ENCODE data around the gene LILRA5.
"Not testable (repeated sequence)": the region's sequence is repeated elsewhere in the genome, so short reads cannot be mapped to it uniquely, and the experiment has no call there.

The LILRA5 gene

GRCh38 chr19:54324071-54324470 lies 11.1 kb upstream of the LILRA5 start:
- H3K36me3 ChIP-seq (ENCODE audit: control insufficient read depth in 4 of 4, insufficient read depth in 4 of 4, low read length in 3 of 4), result no peaks in the 10 kb centered on the region
- H3K9me3 ChIP-seq (ENCODE audit: control extremely low read depth in 1 of 5, control insufficient read depth in 4 of 5, insufficient read depth in 2 of 5, low read depth in 1 of 5, low read length in 4 of 5), result no peaks in the 10 kb centered on the region
- DNase-seq, result no peak
- H3K4me3 ChIP-seq (ENCODE audit: control insufficient read depth in 1 of 7, extremely low read depth in 1 of 7, insufficient read depth in 4 of 7, low read depth in 2 of 7, low read length in 6 of 7), result no peak overlapping the region
- POLR2A ChIA-PET, result no interaction called here
- peaks cover 4 to 21% (median 10%) of the 10 kb centered on the region in 4 experiments for H3K4me1 ChIP-seq (ENCODE audit: control extremely low read depth in 1 of 4, control insufficient read depth in 4 of 4, insufficient read depth in 4 of 4, low read length in 3 of 4)
- WGBS (ENCODE audit: insufficient coverage), result 86% methylated on average over 1 of the region's 3 CpGs
- no peak overlapping the region for H3K27ac ChIP-seq (ENCODE audit: insufficient read depth in 1 of 2, low read depth in 1 of 2, low read length in 2 of 2, poor library complexity in 1 of 2, severe bottlenecking in 2 of 2)
- CTCF ChIA-PET, result interaction anchor here (0.9 to 8.8 kb wide), 16 partner anchors 8 to 115 kb away, joined by 3 to 86 read pairs (median 3); partner anchors contain the start of genes LILRB5 and TTYH1
- H3K27me3 ChIP-seq (replicated peaks in 2 of 5; ENCODE audit: control insufficient read depth in 4 of 5, insufficient read depth in 5 of 5, low read length in 4 of 5), result no peaks in the 10 kb centered on the region

- H3K4me3 ChIP-seq (ENCODE audit: control insufficient read depth in 1 of 7, extremely low read depth in 1 of 7, insufficient read depth in 4 of 7, low read depth in 2 of 7, low read length in 6 of 7); DNase-seq; H3K27ac ChIP-seq (ENCODE audit: insufficient read depth in 1 of 2, low read depth in 1 of 2, low read length in 2 of 2, poor library complexity in 1 of 2, severe bottlenecking in 2 of 2); POLR2A ChIA-PET; H3K36me3 ChIP-seq (ENCODE audit: control insufficient read depth in 4 of 4, insufficient read depth in 4 of 4, low read length in 3 of 4); H3K27me3 ChIP-seq (replicated peaks in 2 of 5; ENCODE audit: control insufficient read depth in 4 of 5, insufficient read depth in 5 of 5, low read length in 4 of 5); H3K9me3 ChIP-seq (ENCODE audit: control extremely low read depth in 1 of 5, control insufficient read depth in 4 of 5, insufficient read depth in 2 of 5, low read depth in 1 of 5, low read length in 4 of 5): not testable (repeated sequence)
- CTCF ChIA-PET, result interaction anchor here (1.1 to 8.8 kb wide), 2 partner anchors 30 to 68 kb away, joined by 3 to 86 read pairs; no protein-coding TSS in a partner anchor
- no CpG with 5 or more reads among the region's 13 CpGs for whole genome bisulfite sequencing (ENCODE audit: insufficient coverage)
- H3K4me1 ChIP-seq (ENCODE audit: control extremely low read depth in 1 of 4, control insufficient read depth in 4 of 4, insufficient read depth in 4 of 4, low read length in 3 of 4), result peaks cover 12 to 23% (median 13%) of the 10 kb centered on the region in 4 experiments
Measured at GRCh38 chr19:54322934-54323333, 10.0 kb upstream of the LILRA5 start.

GRCh38 chr19:54322295-54322694 lies 9.3 kb upstream of the LILRA5 start:
- H3K27me3 ChIP-seq (replicated peaks in 2 of 5; ENCODE audit: control insufficient read depth in 4 of 5, insufficient read depth in 5 of 5, low read length in 4 of 5); H3K36me3 ChIP-seq (ENCODE audit: control insufficient read depth in 4 of 4, insufficient read depth in 4 of 4, low read length in 3 of 4); H3K27ac ChIP-seq (ENCODE audit: insufficient read depth in 1 of 2, low read depth in 1 of 2, low read length in 2 of 2, poor library complexity in 1 of 2, severe bottlenecking in 2 of 2); POLR2A ChIA-PET; DNase-seq; H3K4me3 ChIP-seq (ENCODE audit: control insufficient read depth in 1 of 7, extremely low read depth in 1 of 7, insufficient read depth in 4 of 7, low read depth in 2 of 7, low read length in 6 of 7); H3K9me3 ChIP-seq (ENCODE audit: control extremely low read depth in 1 of 5, control insufficient read depth in 4 of 5, insufficient read depth in 2 of 5, low read depth in 1 of 5, low read length in 4 of 5): not testable (repeated sequence)
- CTCF ChIA-PET, result interaction anchor here (1.2 to 8.8 kb wide), 3 partner anchors 57 to 118 kb away, joined by 3 to 86 read pairs (median 4); no protein-coding TSS in a partner anchor
- WGBS (ENCODE audit: insufficient coverage), result 98% methylated on average over 8 of the region's 13 CpGs
- H3K4me1 ChIP-seq (ENCODE audit: control extremely low read depth in 1 of 4, control insufficient read depth in 4 of 4, insufficient read depth in 4 of 4, low read length in 3 of 4), result peaks cover 9 to 20% (median 13%) of the 10 kb centered on the region in 4 experiments

GRCh38 chr19:54319892-54320670 lies 7.1 kb upstream of the LILRA5 start:
- DNase-seq, result no peak
- H3K4me1 ChIP-seq (ENCODE audit: control extremely low read depth in 1 of 4, control insufficient read depth in 4 of 4, insufficient read depth in 4 of 4, low read length in 3 of 4), result peaks cover 0 to 14% (median 6%) of the 10 kb centered on the region in 4 experiments
- H3K4me3 ChIP-seq (ENCODE audit: control insufficient read depth in 1 of 7, extremely low read depth in 1 of 7, insufficient read depth in 4 of 7, low read depth in 2 of 7, low read length in 6 of 7), result no peak overlapping the region
- H3K27me3 ChIP-seq (replicated peaks in 2 of 5; ENCODE audit: control insufficient read depth in 4 of 5, insufficient read depth in 5 of 5, low read length in 4 of 5), result no peaks in the 10 kb centered on the region
- no peaks in the 10 kb centered on the region for H3K36me3 ChIP-seq (ENCODE audit: control insufficient read depth in 4 of 4, insufficient read depth in 4 of 4, low read length in 3 of 4)
- ChIA-PET POLR2A (no interaction called here), CTCF (interaction anchor here (1.2 to 8.8 kb wide), 3 partner anchors 20 to 120 kb away, joined by 3 to 86 read pairs (median 4); no protein-coding TSS in a partner anchor)
- WGBS (ENCODE audit: insufficient coverage), result 91% methylated on average over 11 of the region's 14 CpGs
- H3K9me3 ChIP-seq (ENCODE audit: control extremely low read depth in 1 of 5, control insufficient read depth in 4 of 5, insufficient read depth in 2 of 5, low read depth in 1 of 5, low read length in 4 of 5), result no peaks in the 10 kb centered on the region
- no peak overlapping the region for H3K27ac ChIP-seq (ENCODE audit: insufficient read depth in 1 of 2, low read depth in 1 of 2, low read length in 2 of 2, poor library complexity in 1 of 2, severe bottlenecking in 2 of 2)

- no peak overlapping the region for H3K27ac ChIP-seq (ENCODE audit: insufficient read depth in 1 of 2, low read depth in 1 of 2, low read length in 2 of 2, poor library complexity in 1 of 2, severe bottlenecking in 2 of 2)
- H3K27me3 ChIP-seq (replicated peaks in 2 of 5; ENCODE audit: control insufficient read depth in 4 of 5, insufficient read depth in 5 of 5, low read length in 4 of 5), result no peaks in the 10 kb centered on the region
- DNase-seq, result peak in 2 of 3 donors; percentile 55 to 60
- H3K4me3 ChIP-seq (ENCODE audit: control insufficient read depth in 1 of 7, extremely low read depth in 1 of 7, insufficient read depth in 4 of 7, low read depth in 2 of 7, low read length in 6 of 7), result no peak overlapping the region
- H3K36me3 ChIP-seq (ENCODE audit: control insufficient read depth in 4 of 4, insufficient read depth in 4 of 4, low read length in 3 of 4), result no peaks in the 10 kb centered on the region
- POLR2A ChIA-PET, result no interaction called here
- CTCF ChIA-PET, result interaction anchor here (1.0 to 1.7 kb wide), 2 partner anchors 11 to 72 kb away, joined by 4 to 6 read pairs; no protein-coding TSS in a partner anchor
- 58% methylated on average over 7 of the region's 7 CpGs for WGBS (ENCODE audit: insufficient coverage)
- H3K4me1 ChIP-seq (ENCODE audit: control extremely low read depth in 1 of 4, control insufficient read depth in 4 of 4, insufficient read depth in 4 of 4, low read length in 3 of 4), result peaks cover 0 to 14% (median 5%) of the 10 kb centered on the region in 4 experiments
- no peaks in the 10 kb centered on the region for H3K9me3 ChIP-seq (ENCODE audit: control extremely low read depth in 1 of 5, control insufficient read depth in 4 of 5, insufficient read depth in 2 of 5, low read depth in 1 of 5, low read length in 4 of 5)
Measured at GRCh38 chr19:54319049-54319448, 6.1 kb upstream of the LILRA5 start.

- H3K27me3 ChIP-seq (replicated peaks in 2 of 5; ENCODE audit: control insufficient read depth in 4 of 5, insufficient read depth in 5 of 5, low read length in 4 of 5), result no peaks in the 10 kb centered on the region
- no peak for DNase-seq
- no peaks in the 10 kb centered on the region for H3K9me3 ChIP-seq (ENCODE audit: control extremely low read depth in 1 of 5, control insufficient read depth in 4 of 5, insufficient read depth in 2 of 5, low read depth in 1 of 5, low read length in 4 of 5)
- H3K36me3 ChIP-seq (ENCODE audit: control insufficient read depth in 4 of 4, insufficient read depth in 4 of 4, low read length in 3 of 4), result no peaks in the 10 kb centered on the region
- CTCF ChIA-PET, result interaction anchor here (0.6 to 1.7 kb wide), 3 partner anchors 10 to 153 kb away, joined by 3 to 6 read pairs (median 4); no protein-coding TSS in a partner anchor
- peaks cover 2 to 18% (median 8%) of the 10 kb centered on the region in 4 experiments for H3K4me1 ChIP-seq (ENCODE audit: control extremely low read depth in 1 of 4, control insufficient read depth in 4 of 4, insufficient read depth in 4 of 4, low read length in 3 of 4)
- no peak overlapping the region for H3K4me3 ChIP-seq (ENCODE audit: control insufficient read depth in 1 of 7, extremely low read depth in 1 of 7, insufficient read depth in 4 of 7, low read depth in 2 of 7, low read length in 6 of 7)
- POLR2A ChIA-PET, result interaction anchor here (1.1 kb wide), 1 partner anchor 30 kb away, joined by 3 read pairs; no protein-coding TSS in a partner anchor
- 100% methylated on average over 6 of the region's 9 CpGs for WGBS (ENCODE audit: insufficient coverage)
- H3K27ac ChIP-seq (ENCODE audit: insufficient read depth in 1 of 2, low read depth in 1 of 2, low read length in 2 of 2, poor library complexity in 1 of 2, severe bottlenecking in 2 of 2), result no peak overlapping the region
Measured at GRCh38 chr19:54317965-54318240, 4.9 kb upstream of the LILRA5 start.
